ENCODE results near the gene CDKN3. TPM values are rescaled to one million over a fixed set of nuclear protein-coding genes. Genes with fewer than 3 reads are reported as not detected.
"Not testable (repeated sequence)": the region's sequence is repeated elsewhere in the genome, so short reads cannot be mapped to it uniquely, and the experiment has no call there.

The CDKN3 gene
- polyA plus RNA-seq, 1 experiment, result 28.7 TPM

- H3K27me3 ChIP-seq (ENCODE audit: control insufficient read depth, insufficient read depth, low read length), result no peaks in the 10 kb centered on the region
- ChIA-PET POLR2A (no interaction called here), CTCF (interaction anchor here (1.4 kb wide), 2 partner anchors 12 to 19 kb away, joined by 3 read pairs; no protein-coding TSS in a partner anchor)
- H3K4me3 ChIP-seq (ENCODE audit: low read depth, low read length), result no peak overlapping the region
- TF ChIP-seq CTCF (IDR thresholded peaks at IDR 0.05; ENCODE audit: insufficient read depth, low read depth, low read length), result no peak
- no peak for DNase-seq (ENCODE audit: low read depth)
- peaks cover 10% of the 10 kb centered on the region for H3K36me3 ChIP-seq (ENCODE audit: control insufficient read depth, insufficient read depth, low read length)
Measured at GRCh38 chr14:54425068-54425467, 28.3 kb downstream of the CDKN3 start.

- no peak overlapping the region for H3K4me3 ChIP-seq (ENCODE audit: low read depth, low read length)
- TF ChIP-seq CTCF (IDR thresholded peaks at IDR 0.05; ENCODE audit: insufficient read depth, low read depth, low read length), result no peak
- CTCF ChIA-PET, result interaction anchor here (1.4 kb wide), 2 partner anchors 12 to 18 kb away, joined by 3 read pairs; no protein-coding TSS in a partner anchor
- H3K36me3 ChIP-seq (ENCODE audit: control insufficient read depth, insufficient read depth, low read length), result peaks cover 11% of the 10 kb centered on the region
- no peaks in the 10 kb centered on the region for H3K27me3 ChIP-seq (ENCODE audit: control insufficient read depth, insufficient read depth, low read length)
- POLR2A ChIA-PET, result no interaction called here
- DNase-seq (ENCODE audit: low read depth), result no peak
Measured at GRCh38 chr14:54425537-54426274, 28.9 kb downstream of the CDKN3 start.

GRCh38 chr14:54427871-54428270 is 31.1 kb downstream of the CDKN3 start:
- H3K4me3 ChIP-seq (ENCODE audit: low read depth, low read length), result no peak overlapping the region
- no peak for TF ChIP-seq CTCF (IDR thresholded peaks at IDR 0.05; ENCODE audit: insufficient read depth, low read depth, low read length)
- ChIA-PET CTCF (interaction anchor here (1.3 to 1.5 kb wide), 2 partner anchors 7 to 22 kb away, joined by 3 to 6 read pairs; no protein-coding TSS in a partner anchor), POLR2A (no interaction called here)
- peaks cover 11% of the 10 kb centered on the region for H3K36me3 ChIP-seq (ENCODE audit: control insufficient read depth, insufficient read depth, low read length)
- DNase-seq (ENCODE audit: low read depth), result no peak
- no peaks in the 10 kb centered on the region for H3K27me3 ChIP-seq (ENCODE audit: control insufficient read depth, insufficient read depth, low read length)

DNA sequence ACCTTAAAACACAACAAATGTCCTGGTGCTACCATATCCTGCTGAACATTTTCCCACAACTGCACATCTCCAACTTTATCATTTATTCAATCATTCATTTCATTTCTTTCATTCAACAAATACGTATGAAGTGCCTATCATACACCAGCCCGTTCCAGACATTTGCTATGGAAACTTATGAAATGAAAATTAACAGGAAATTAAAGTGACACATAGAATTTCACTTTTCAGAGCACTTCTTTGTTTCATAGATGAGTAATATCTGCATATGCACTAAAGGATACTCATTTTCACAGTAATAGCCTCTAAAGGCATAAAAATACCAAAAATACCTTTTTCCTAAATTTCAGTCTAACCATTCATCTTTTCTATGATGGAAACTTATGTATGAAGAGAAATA is 31.7 kb downstream of the CDKN3 start:
- DNase-seq (ENCODE audit: low read depth), result no peak
- Histone ChIP-seq H3K36me3 (ENCODE audit: control insufficient read depth, insufficient read depth, low read length) (peaks cover 11% of the 10 kb centered on the region), H3K27me3 (ENCODE audit: control insufficient read depth, insufficient read depth, low read length) (no peaks in the 10 kb centered on the region), H3K4me3 (ENCODE audit: low read depth, low read length) (no peak overlapping the region)
- TF ChIP-seq CTCF (IDR thresholded peaks at IDR 0.05; ENCODE audit: insufficient read depth, low read depth, low read length), result no peak
- ChIA-PET CTCF (interaction anchor here (1.0 to 1.5 kb wide), 3 partner anchors 8 to 21 kb away, joined by 3 to 6 read pairs (median 4); no protein-coding TSS in a partner anchor), POLR2A (no interaction called here)

- TF ChIP-seq CTCF (IDR thresholded peaks at IDR 0.05; ENCODE audit: insufficient read depth, low read depth, low read length), result no peak
- Histone ChIP-seq H3K4me3 (ENCODE audit: low read depth, low read length) (no peak overlapping the region), H3K27me3 (ENCODE audit: control insufficient read depth, insufficient read depth, low read length) (no peaks in the 10 kb centered on the region), H3K36me3 (ENCODE audit: control insufficient read depth, insufficient read depth, low read length) (no peaks in the 10 kb centered on the region)
- POLR2A ChIA-PET, result no interaction called here
- peak; percentile 39 for DNase-seq (ENCODE audit: low read depth)
- CTCF ChIA-PET, result interaction anchor here (1.1 to 2.2 kb wide), 6 partner anchors 24 to 338 kb away, joined by 3 to 8 read pairs (median 3); no protein-coding TSS in a partner anchor
Measured at GRCh38 chr14:54435500-54435981, 38.7 kb downstream of the CDKN3 start.

GRCh38 chr14:54437954-54438353 is 41.1 kb downstream of the CDKN3 start:
- CTCF ChIA-PET, result interaction anchor here (0.8 kb wide), 1 partner anchor 23 kb away, joined by 3 read pairs; no protein-coding TSS in a partner anchor
- H3K27me3 ChIP-seq (ENCODE audit: control insufficient read depth, insufficient read depth, low read length); POLR2A ChIA-PET; DNase-seq (ENCODE audit: low read depth); H3K4me3 ChIP-seq (ENCODE audit: low read depth, low read length); H3K36me3 ChIP-seq (ENCODE audit: control insufficient read depth, insufficient read depth, low read length): not testable (repeated sequence)
